ENCODE results near the gene CD180. TPM values are rescaled to one million over a fixed set of nuclear protein-coding genes. Genes with fewer than 3 reads are reported as not detected.
A peak's percentile ranks its signal among the peaks of the same experiment; 100 is the strongest.
"Not testable (repeated sequence)": the region's sequence is repeated elsewhere in the genome, so short reads cannot be mapped to it uniquely, and the experiment has no call there.

Gene CD180
- polyA plus RNA-seq, 12 donors = 0.63 to 2.9 (median 1.3) TPM; not detected in 2

- no peak for DNase-seq
Observed at GRCh38 chr5:67190410-67190809, 6.2 kb downstream of the CD180 start.

- DNase-seq = no peak
Observed at GRCh38 chr5:67189931-67190330, 6.7 kb downstream of the CD180 start.

- no peak for DNase-seq
Observed at GRCh38 chr5:67189079-67189354, 7.6 kb downstream of the CD180 start.

GRCh38 chr5:67188274-67189078 lies 8.1 kb downstream of the CD180 start:
- no peak for DNase-seq

GRCh38 chr5:67187006-67187715 lies 9.4 kb downstream of the CD180 start:
- no peak for DNase-seq

GRCh38 chr5:67183859-67184258 lies 12.7 kb downstream of the CD180 start:
- no peak for DNase-seq

- DNase-seq = no peak
Observed at GRCh38 chr5:67182301-67182790, 14.3 kb downstream of the CD180 start.

- DNase-seq = no peak
Observed at GRCh38 chr5:67181648-67182221, 14.9 kb downstream of the CD180 start.

GRCh38 chr5:67179697-67180361 lies 16.8 kb downstream of the CD180 start:
- no peak for DNase-seq

- no peak for DNase-seq
Observed at GRCh38 chr5:67178966-67179365, 17.6 kb downstream of the CD180 start.

- DNase-seq = no peak
Observed at GRCh38 chr5:67178085-67178484, 18.5 kb downstream of the CD180 start.

GRCh38 chr5:67176936-67177335 lies 19.7 kb downstream of the CD180 start:
- DNase-seq = no peak

GRCh38 chr5:67173959-67174358 lies 22.6 kb downstream of the CD180 start:
- DNase-seq = no peak

- DNase-seq = not testable (repeated sequence)
Observed at GRCh38 chr5:67173351-67173750, 23.2 kb downstream of the CD180 start.

GRCh38 chr5:67170767-67171166 lies 25.8 kb downstream of the CD180 start:
- no peak for DNase-seq

- no peak for DNase-seq
Observed at GRCh38 chr5:67168069-67168468, 28.5 kb downstream of the CD180 start.

GRCh38 chr5:67166460-67167285 lies 29.9 kb downstream of the CD180 start:
- DNase-seq = no peak

- DNase-seq = peak; percentile 87
Observed at GRCh38 chr5:67165526-67166459, 30.8 kb downstream of the CD180 start.

GRCh38 chr5:67164856-67165525 lies 31.6 kb downstream of the CD180 start:
- DNase-seq = no peak

Data from muscle of arm (tissue), 12 donors.